PC-3 (cell line): Measurements from ENCODE around the gene NRG4.

Source experiments
- CTCF ChIP-seq: fragments of 300-600 bp; sonication (generic); conservative IDR thresholded peaks from 2 replicates; pipeline ENCODE4 v1.5.1; 2017; ENCODE audit warnings: antibody characterized with exemption, low read depth, mild to moderate bottlenecking, low read length
- EZH2 ChIP-seq: fragments of 300-600 bp; sonication (generic); IDR thresholded peaks from one replicate; pipeline ENCODE4 v1.6.1; 2017; ENCODE audit warnings: antibody characterized with exemption, mild to moderate bottlenecking, low read length; ENCODE audit not compliant: unreplicated experiment

GRCh38 chr15:75994220-75994619 is 18.0 kb downstream of the NRG4 start:
- no peak for TF ChIP-seq CTCF
- TF ChIP-seq EZH2, result no peak
